HUES48 (cell line): ENCODE measurements around the gene CHD6.
A peak's percentile ranks its signal among the peaks of the same experiment; 100 is the strongest.

Source experiments
- H3K27ac ChIP-seq: one replicate; pipeline ENCODE4 v1.7.0; 2013; ENCODE audit warnings: low read depth, low read length, inconsistent platforms
- H3K27me3 ChIP-seq: 2 replicates; pipeline ENCODE4 v1.6.1; 2013; ENCODE audit warnings: mild to moderate bottlenecking, low read length; ENCODE audit not compliant: control insufficient read depth, insufficient read depth
- H3K36me3 ChIP-seq: 2 replicates; pipeline ENCODE4 v1.6.1; 2013; ENCODE audit warnings: low read length; ENCODE audit not compliant: control insufficient read depth, insufficient read depth
- H3K4me1 ChIP-seq: 2 replicates; pipeline ENCODE4 v1.6.1; 2013; ENCODE audit warnings: mild to moderate bottlenecking, low read length; ENCODE audit not compliant: control insufficient read depth, insufficient read depth
- H3K4me3 ChIP-seq: 2 replicates; pipeline ENCODE4 v1.5.1; 2013; ENCODE audit warnings: mild to moderate bottlenecking, low read depth, low read length
- H3K9ac ChIP-seq: 2 replicates; pipeline ENCODE4 v1.6.1; 2013; ENCODE audit warnings: mild to moderate bottlenecking, low read depth, low read length, moderate library complexity
- H3K9me3 ChIP-seq: 2 replicates; pipeline ENCODE4 v1.6.1; 2013; ENCODE audit warnings: low read length; ENCODE audit not compliant: control insufficient read depth, insufficient read depth

The CHD6 gene

GRCh38 chr20:41617902-41618806 lies at the start of gene CHD6:
Gene CHD6 (minus strand): TSS chr20:41618377. CDS start chr20:41551337, 67,040 bp downstream.
- H3K9ac ChIP-seq = peak within 1 kb of the TSS; percentile 96
- H3K9me3 ChIP-seq = no peaks in the 10 kb centered on the region
- H3K4me3 ChIP-seq = peak within 1 kb of the TSS; percentile 80
- no peaks in the 10 kb centered on the region for H3K36me3 ChIP-seq
- peaks cover 46% of the 10 kb centered on the region for H3K4me1 ChIP-seq
- H3K27me3 ChIP-seq = no peaks in the 10 kb centered on the region
- peak within 1 kb of the TSS; percentile 98 for H3K27ac ChIP-seq

GRCh38 chr20:41664584-41664983 lies 46.4 kb upstream of the CHD6 start:
- H3K4me3 ChIP-seq = peak overlapping the region; percentile 39; the same call in 1 of the 2 replicates
- no peaks in the 10 kb centered on the region for H3K36me3 ChIP-seq
- no peaks in the 10 kb centered on the region for H3K4me1 ChIP-seq
- H3K9ac ChIP-seq = no peak overlapping the region
- H3K27me3 ChIP-seq = no peaks in the 10 kb centered on the region
- H3K9me3 ChIP-seq = no peaks in the 10 kb centered on the region
- H3K27ac ChIP-seq = no peak overlapping the region

DNA sequence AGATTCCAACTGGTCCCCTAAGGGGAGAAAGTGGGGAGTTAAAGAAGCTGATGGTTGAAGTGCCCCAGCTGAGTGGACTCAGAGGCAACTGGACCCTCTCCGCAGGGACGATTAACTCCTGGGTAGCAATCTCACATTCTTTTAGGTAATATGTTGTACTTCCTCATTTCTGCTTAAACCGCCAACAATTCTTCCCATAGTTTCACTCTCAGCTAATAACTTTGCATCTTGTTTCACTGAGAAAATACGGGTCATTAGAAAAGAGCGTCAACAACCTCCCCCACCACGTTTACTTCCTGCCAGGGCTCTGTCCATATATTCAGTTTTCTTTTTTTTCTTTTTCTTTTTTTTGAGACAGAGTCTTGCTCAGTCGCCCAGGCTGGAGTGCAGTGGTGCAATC lies 39.5 kb upstream of the CHD6 start:
- Histone ChIP-seq H3K4me1 (no peaks in the 10 kb centered on the region), H3K36me3 (no peaks in the 10 kb centered on the region), H3K4me3 (no peak overlapping the region), H3K9me3 (no peaks in the 10 kb centered on the region), H3K27ac (no peak overlapping the region), H3K9ac (no peak overlapping the region), H3K27me3 (no peaks in the 10 kb centered on the region)

DNA sequence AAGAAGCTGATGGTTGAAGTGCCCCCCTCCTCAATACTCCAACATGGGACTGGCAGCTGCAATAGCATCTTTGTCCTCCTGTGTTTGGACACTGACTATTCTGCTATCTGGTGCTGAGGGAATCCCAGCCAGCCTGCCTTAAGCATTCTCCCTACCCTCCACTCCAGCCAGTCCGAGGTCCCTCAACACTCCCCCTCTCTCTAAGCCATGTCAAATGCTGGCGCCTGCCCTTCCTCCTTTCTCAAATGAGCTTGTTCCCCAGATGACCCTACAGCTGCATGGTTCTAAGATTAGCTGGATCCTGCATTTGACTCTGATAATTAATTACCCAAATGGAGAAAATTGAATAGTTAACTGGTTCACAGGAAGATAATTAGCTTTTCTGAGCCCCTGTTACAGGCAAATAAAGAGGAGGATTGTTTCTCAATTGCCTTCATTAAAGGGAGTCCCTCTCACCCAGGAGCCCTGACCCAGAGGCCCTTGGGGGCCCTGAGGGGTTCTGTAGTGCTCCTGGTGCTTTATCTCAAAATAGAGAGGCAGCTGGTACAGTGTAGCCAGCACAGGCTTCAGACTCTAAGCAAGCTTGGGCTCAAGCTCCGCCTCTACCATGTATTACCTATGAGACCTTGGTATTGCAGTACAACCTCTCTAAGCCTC lies 37.9 kb upstream of the CHD6 start:
- Histone ChIP-seq H3K4me1 (peaks cover 7% of the 10 kb centered on the region), H3K4me3 (no peak overlapping the region), H3K9me3 (no peaks in the 10 kb centered on the region), H3K36me3 (no peaks in the 10 kb centered on the region), H3K27ac (no peak overlapping the region), H3K9ac (no peak overlapping the region), H3K27me3 (no peaks in the 10 kb centered on the region)

DNA sequence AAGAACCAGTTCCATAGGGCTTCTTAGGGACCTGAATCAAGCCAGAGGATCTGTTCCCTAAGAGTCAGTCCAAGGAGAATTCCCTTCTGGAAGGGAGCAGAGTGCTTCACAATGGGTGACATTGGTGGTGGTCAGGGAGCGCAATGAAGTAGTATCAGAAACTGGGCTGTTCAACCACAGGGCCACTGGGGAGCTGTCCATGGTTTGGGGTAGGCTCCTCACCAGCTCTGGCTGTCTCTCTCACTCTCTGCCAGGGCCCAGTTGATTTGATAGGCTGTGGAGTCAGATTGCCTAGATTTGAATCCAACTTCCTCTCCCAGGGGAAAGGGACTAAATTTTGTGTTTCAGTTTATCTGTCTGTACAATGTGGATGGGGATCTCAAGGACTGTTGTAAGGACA lies 36.7 kb upstream of the CHD6 start:
- no peaks in the 10 kb centered on the region for H3K9me3 ChIP-seq
- no peaks in the 10 kb centered on the region for H3K36me3 ChIP-seq
- no peak overlapping the region for H3K9ac ChIP-seq
- H3K27ac ChIP-seq = no peak overlapping the region
- H3K27me3 ChIP-seq = no peaks in the 10 kb centered on the region
- no peak overlapping the region for H3K4me3 ChIP-seq
- H3K4me1 ChIP-seq = peaks cover 19% of the 10 kb centered on the region

DNA sequence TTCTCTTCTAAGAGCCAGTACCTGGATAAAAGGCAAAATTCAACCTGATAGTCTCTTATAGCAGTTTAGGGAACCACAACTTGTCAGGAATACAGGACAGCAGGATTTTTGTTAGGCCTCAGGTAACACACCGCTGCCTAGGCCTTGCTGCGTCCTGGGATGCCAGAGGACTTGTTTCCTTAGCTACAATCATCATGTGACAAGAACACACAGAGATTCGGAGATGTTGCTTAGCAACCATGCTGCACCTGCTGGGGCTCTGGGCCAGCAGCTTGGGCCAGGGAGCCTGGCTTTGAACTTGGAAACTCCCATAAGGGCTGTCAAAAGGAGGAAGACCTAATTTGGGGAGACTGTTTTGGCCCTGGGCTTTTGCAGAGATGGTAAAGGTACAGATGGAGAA lies 36.1 kb upstream of the CHD6 start:
- no peaks in the 10 kb centered on the region for H3K36me3 ChIP-seq
- H3K27ac ChIP-seq = no peak overlapping the region
- no peaks in the 10 kb centered on the region for H3K9me3 ChIP-seq
- H3K27me3 ChIP-seq = no peaks in the 10 kb centered on the region
- H3K9ac ChIP-seq = no peak overlapping the region
- H3K4me1 ChIP-seq = peaks cover 24% of the 10 kb centered on the region
- H3K4me3 ChIP-seq = no peak overlapping the region

GRCh38 chr20:41650231-41650948 lies 32.2 kb upstream of the CHD6 start:
- H3K9ac ChIP-seq = no peak overlapping the region
- H3K27me3 ChIP-seq = no peaks in the 10 kb centered on the region
- no peaks in the 10 kb centered on the region for H3K9me3 ChIP-seq
- H3K4me1 ChIP-seq = peaks cover 24% of the 10 kb centered on the region
- no peaks in the 10 kb centered on the region for H3K36me3 ChIP-seq
- no peak overlapping the region for H3K4me3 ChIP-seq
- H3K27ac ChIP-seq = no peak overlapping the region

- H3K4me1 ChIP-seq = peaks cover 24% of the 10 kb centered on the region
- no peak overlapping the region for H3K9ac ChIP-seq
- no peaks in the 10 kb centered on the region for H3K36me3 ChIP-seq
- H3K27me3 ChIP-seq = no peaks in the 10 kb centered on the region
- H3K27ac ChIP-seq = no peak overlapping the region
- H3K9me3 ChIP-seq = no peaks in the 10 kb centered on the region
- no peak overlapping the region for H3K4me3 ChIP-seq
These were observed 31.3 kb upstream of the CHD6 start for GRCh38 chr20:41649489-41649888.

DNA sequence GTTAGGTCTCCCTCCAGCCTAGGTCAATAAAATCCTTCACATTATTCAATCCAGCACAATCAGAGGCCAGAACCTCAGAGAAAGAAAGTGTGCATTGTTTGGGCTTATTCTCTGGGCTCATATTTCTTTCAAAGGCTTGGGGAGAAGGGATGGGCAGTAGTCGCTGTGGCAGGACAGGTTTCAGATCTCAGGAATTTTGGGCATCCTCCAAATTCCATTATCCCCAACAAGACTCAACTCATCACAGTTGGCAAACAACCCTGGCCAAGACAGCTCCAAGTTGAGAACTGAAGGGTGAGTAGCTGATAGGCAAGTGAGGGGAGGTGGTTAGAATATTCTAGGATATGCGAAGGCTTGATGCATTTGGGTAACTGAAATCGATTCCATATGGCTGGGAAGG lies 27.2 kb upstream of the CHD6 start:
- H3K27me3 ChIP-seq = no peaks in the 10 kb centered on the region
- no peak overlapping the region for H3K9ac ChIP-seq
- no peaks in the 10 kb centered on the region for H3K36me3 ChIP-seq
- H3K9me3 ChIP-seq = no peaks in the 10 kb centered on the region
- H3K4me3 ChIP-seq = no peak overlapping the region
- H3K27ac ChIP-seq = no peak overlapping the region
- H3K4me1 ChIP-seq = peaks cover 10% of the 10 kb centered on the region

- peaks cover 6% of the 10 kb centered on the region; the same call in 1 of the 2 replicates for H3K4me1 ChIP-seq
- no peak overlapping the region for H3K27ac ChIP-seq
- H3K4me3 ChIP-seq = no peak overlapping the region
- no peak overlapping the region for H3K9ac ChIP-seq
- no peaks in the 10 kb centered on the region for H3K36me3 ChIP-seq
- no peaks in the 10 kb centered on the region for H3K9me3 ChIP-seq
- no peaks in the 10 kb centered on the region for H3K27me3 ChIP-seq
These were observed 25.3 kb upstream of the CHD6 start for GRCh38 chr20:41643504-41643938.
